Measurements from ENCODE around the gene NUDT14.

The NUDT14 gene

DNA sequence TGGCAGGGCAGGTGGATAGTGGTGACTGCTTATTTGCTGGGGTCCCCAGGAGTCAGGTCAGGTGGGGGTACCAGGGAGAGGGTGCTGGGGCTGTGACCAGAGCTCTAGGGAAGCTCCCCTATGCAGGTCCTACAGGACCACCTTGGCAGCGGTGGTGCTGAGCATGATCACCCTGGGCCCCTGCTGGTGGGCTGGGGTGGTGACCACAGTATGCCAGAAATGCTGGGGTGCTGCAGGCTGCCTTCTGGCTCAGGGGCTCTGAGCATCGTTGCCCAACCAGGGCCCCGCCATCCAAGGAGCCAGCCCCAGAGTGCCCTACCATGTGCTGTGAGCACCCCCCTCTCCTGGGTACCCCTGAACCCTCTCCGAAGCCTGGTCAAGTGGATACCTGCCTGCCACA, 17.5 kb upstream of the NUDT14 start:
- DNase-seq (ENCODE audit: low read depth) = no peak

DNA sequence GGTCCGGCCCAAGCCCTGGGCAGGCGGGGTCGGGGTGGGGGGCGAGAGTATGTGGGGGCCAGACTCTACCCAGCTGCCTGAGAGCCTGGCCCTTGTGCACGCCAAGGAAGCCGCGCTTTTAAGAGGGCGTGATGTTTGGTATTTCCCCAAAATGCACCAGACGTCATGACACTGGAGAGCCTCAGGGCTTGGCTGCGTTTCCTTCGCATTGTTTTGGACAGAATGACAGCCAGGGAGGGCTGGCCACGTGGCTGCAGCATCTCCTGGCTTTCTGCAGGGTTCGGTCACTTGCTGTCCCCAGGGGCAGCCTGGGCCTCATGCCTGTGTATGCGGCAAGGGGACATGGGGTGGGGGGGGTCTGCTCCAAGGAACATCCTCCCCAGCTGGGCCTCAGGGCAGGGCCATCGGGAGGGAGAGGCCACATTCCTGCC, 16.1 kb upstream of the NUDT14 start:
- DNase-seq (ENCODE audit: low read depth) = no peak

DNA sequence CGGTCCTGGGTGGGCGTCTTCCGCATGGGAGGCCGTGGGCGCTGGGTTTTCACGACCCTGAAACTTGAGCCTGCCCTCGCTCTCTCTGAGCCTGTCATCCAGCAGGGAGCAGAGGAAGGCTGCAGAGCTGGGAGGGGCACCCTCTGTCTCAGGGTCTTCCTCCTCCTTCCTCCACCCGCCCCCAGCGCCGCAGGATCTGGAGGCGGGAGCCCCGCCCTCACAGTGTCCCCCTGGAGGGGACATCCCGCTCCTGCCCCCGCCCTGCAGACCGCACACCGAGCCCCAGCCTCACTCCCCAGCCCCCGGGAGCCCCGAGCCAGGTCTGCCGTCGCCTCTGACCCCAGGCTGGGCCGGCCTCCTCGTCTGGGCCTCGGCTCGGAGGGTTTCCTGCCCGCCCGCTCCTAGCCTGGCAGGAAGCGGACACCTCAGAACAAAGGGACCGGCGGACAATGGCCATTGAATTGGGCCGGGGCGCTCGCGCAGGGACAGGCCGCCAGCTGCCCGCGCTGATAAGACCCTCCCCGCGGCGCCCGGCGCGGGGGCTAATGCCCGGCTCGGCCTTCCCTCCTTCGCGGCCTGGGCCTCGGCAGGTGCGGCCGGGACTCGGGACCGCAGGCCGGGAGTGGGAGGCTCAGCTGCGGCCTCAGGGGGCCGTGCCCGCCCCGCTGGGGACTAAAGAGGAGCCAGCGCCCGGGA, 15.3 kb upstream of the NUDT14 start:
- no peak for DNase-seq (ENCODE audit: low read depth)

DNA sequence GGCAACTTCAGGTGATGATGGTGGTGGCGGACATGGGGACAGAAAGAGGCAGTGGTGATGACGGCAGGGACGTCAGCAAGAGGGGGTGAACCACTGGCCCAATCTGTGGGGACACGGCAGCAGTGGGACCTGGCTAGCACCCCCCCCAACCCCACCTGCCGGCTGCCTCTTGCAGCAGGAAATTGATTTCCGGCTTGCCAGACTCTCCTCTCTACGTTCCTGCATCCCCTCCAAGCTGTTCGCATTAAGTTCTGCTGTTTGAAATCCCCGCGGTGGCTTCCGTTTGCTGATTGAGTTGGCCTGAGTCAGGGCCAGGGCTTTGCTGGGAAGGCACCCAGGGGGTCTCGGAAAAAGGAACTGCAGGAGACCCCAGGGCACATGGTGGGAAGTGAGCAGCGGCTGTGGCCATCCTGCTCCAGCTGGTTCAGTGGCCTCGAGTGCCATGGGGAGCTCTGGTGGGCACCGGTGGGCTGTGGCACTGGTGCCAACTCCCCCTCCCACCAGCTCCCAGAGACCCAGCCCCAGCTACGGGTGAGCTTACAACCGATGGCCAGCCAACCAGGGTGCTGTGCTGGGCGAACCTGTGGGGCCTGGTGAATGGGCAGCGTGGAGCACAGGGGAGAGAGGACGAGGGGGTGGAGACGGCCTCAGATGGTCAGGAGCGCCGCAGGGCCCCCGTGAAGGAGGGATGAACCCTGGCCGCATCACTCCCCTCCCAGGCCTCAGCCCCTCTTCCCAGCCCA, 14.6 kb upstream of the NUDT14 start:
- no peak for DNase-seq (ENCODE audit: low read depth)

DNA sequence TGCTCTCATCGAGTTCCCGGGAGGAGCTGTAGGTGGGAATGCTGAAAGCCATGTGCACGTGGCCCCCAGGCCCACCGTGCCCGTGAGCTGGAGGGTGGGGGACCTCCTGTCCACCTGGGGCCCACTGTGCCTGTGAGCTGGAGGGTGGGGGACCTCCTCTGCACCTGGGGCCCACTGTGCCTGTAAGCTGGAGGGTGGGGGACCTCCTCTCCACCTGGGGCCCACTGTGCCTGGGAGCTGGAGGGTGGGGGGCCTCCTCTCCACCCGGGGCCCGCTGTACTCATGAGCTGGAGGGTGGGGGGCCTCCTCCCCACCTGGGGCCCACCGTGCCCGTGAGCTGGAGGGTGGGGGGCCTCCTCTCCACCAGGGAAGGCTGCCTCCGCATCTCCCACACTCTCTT, 13.9 kb upstream of the NUDT14 start:
- DNase-seq (ENCODE audit: low read depth) = no peak

DNA sequence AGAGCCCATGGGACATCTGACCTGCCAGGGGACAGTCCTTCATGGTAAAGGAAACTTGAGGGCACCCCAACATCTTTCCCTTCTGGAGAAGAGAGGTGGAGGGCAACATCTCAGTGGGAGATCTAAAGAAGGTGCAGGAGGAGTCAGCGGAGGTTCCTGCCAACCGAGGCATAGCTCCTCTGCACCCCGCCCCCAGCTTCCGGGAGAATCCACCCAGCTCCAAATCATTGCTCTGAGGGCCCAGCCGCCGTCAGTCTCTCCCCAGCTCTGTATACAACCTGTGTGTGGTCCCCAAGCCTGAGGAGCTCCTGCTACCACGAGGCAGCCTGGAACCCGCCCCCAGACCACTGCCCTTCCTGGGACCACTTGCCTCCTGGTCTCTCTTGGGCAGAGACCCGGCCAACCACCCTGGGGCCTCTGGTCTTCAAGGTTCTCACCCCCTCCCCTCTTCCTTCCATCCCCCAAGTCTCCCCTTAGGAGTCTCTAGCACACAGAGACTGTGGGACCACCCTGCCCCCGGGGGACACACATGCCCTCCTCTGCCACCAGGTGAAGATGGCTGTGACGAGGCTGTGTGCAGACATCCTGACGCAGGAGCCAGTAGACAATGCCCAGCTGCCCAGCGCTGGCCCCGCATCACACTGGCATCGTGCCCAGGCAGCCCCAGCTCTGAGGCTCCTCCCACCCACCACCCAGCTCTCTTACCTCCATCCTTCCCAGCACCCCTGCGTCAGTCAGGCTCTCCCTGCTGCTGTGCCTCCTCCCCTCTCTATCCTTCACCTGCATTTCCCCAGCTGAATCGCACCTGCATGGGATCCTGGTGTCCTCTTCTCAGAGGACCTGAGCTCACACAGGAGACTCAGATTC, 13.0 kb upstream of the NUDT14 start:
- no peak for DNase-seq (ENCODE audit: low read depth)

DNA sequence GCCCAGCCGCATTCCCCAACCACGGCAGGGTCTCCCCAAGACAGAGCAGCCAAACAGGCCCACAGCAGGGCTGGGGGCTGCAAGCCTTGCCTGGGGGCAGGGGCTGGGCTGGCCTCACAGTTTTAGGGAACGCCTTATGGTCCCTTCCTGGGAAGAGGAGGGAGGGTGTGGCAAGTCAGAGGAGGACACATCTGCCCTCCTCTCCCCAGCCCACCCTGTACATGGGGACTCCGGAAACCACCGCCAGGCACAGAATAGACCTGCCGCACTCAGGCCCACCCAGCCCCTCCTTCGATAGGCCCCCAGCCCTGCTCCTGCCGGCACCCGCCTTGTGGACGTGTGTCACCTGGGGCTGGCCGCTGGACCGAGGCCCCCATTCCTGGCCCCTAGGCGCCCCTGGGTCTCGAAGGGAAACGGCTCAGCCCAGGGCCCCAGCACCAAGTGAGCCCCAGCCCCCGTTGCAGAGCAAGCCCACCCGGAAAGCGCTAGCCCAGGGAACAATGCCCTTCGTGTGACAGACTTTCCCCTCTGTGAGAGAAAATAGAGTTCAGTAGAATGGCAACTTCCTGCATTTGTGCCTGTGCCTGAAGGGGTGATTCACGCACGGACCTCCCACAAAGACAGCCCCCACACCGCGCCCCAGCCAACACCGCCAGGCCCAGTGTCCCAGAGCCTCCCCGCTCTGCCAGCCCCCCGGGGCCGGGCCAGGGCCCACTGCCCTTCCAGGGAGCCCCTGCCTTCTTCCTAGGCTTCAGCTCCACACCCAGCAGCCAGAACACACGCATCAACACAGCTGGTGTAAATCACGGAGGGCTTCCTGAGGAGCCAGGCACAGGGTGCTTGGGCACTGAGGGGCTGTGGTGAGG, 12.0 kb upstream of the NUDT14 start:
- DNase-seq (ENCODE audit: low read depth) = no peak

DNA sequence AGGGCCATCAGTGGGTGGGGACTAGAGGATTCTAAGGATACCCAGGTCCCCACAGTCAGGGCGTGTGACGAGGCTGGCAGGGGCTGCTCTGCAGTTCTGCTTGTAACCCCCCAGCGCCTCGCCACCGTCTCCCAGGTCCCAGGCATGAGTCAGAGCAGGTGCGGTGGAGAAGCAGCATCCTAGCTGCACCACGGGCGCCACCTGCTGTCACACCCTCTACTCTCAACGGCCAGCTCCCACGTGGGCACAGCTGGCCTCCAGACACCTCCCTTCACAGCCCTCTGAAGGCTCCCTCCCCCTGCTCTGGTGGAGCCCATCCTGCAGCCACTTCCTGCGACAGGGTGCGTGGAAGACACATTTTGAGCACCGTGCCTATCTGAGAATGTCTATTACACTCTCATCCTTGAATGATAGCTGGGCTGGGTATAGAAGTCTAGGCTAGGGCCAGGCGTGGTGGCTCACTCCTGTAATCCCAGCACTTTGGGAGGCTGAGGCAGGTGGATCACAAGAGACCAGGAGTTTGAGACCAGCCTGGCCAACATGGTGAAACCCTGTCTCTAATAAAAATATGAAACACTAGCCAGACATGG, 6.9 kb upstream of the NUDT14 start:
- DNase-seq (ENCODE audit: low read depth) = no peak

DNA sequence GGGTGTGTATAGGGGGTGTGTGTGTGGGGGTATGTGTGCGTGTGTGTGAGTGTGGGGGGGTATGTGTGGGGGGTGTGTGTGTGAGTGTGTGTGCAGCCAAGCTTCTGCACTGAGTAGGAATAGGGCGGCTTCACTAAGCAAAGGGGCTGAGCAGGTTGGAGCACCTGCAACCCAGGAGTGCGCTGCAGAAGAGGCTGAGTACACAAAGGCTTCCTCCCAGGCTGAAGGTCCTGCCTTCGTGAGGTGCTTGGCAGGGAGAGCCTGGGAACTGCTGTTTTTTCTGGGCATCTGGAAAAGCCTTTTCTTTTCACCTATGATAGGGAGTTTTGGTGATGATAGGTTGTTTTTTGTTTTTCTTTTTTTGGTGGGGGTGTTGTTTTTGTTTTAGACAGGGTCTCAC, 6.0 kb upstream of the NUDT14 start:
- no peak for DNase-seq (ENCODE audit: low read depth)

DNA sequence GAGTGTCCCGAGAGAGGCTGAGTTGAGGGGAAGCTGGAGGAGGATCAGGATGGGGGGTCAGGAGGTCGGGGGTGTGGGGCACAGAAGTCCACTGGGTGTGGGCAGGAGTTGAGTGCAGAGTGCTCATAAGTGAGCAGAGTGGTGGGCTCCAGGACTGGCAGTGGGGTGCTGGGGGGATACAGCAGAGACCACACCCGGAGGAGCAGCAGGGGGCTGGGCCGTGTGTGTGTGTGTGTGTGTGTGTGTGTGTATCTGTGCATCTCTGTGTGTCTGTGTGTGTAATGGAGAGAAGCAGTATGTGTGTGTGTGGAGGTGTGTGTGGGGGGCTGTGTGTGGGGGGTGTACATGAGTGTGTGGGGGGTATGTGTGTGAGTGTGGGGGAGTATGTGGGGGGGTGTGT, 4.9 kb upstream of the NUDT14 start:
- DNase-seq (ENCODE audit: low read depth) = no peak

DNA sequence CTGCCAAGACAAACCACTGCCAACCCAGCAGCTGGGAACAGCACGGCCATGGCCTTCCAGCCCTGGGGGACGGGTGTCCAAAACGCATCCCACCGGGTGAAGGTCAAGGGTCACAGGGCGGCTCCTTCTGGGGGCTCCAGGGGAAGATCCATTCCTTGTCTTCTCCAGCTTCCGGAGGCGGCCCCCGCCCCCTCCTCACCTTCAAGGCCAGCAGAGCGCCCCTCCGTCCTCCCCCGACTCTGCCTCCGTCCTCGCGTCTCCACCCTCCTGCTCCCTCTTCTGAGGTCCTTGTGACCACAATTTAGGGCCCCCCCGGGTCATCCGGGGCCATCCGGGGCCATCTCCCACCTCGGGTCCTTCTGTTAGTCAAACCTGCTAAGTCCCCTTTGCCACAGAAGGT, 3.9 kb upstream of the NUDT14 start:
- no peak for DNase-seq (ENCODE audit: low read depth)

DNA sequence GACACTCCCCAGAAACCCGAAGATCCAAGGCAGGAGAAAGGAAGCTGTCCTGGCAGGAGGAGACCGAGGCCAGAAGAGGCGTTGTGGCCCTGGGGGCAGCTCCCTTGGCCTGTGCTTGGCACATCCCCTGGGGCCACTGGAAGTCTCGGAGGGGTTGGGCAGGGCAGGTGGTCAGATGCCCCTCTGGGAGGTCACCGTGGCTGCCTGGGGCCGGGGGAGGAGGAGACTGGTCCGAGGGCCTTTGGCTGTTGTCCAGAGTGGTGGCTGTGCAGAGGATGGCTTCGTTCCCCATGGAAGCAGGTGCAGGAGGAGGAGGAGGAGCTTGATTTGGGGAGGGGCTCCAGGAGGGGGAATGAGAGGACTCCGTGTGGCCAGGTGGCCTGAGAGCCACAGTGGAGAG, 3.3 kb upstream of the NUDT14 start:
- DNase-seq (ENCODE audit: low read depth) = no peak

DNA sequence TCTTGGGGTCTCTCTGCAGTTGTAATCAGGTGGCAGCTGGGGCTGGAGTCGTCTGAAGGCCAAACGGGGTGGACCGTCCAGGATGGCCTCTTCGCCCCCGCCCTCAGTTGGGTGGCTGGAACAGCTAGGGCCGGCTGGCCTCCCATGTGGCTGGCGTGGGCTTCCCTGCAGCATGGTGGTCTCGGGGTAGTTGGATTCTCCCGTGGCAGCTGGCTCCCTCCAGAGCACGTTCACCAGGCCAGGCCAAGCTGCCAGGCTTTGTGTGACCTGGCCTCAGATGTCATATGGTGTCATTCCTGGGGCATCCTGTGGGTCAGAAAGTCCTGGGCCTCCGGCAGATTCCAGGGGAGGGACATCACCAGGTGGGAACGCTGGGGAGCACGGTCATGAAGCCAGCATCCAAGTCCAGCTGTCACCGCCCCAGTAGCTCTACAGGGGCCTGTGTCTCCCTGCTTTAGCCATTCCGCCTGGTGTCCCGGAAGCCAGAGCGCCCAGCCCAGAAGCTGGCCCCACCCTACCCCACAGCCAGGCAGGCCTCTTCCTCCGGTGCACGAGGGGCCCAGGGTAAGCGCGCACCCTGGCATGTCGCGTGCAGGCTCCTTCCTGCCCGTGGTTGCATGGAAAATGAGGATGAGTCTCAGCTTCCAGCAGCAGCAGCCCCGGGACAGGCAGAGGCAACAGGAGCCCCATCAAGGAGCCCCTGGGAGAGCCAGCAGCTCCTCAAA, 1.3 kb upstream of the NUDT14 start:
- DNase-seq (ENCODE audit: low read depth) = no peak

DNA sequence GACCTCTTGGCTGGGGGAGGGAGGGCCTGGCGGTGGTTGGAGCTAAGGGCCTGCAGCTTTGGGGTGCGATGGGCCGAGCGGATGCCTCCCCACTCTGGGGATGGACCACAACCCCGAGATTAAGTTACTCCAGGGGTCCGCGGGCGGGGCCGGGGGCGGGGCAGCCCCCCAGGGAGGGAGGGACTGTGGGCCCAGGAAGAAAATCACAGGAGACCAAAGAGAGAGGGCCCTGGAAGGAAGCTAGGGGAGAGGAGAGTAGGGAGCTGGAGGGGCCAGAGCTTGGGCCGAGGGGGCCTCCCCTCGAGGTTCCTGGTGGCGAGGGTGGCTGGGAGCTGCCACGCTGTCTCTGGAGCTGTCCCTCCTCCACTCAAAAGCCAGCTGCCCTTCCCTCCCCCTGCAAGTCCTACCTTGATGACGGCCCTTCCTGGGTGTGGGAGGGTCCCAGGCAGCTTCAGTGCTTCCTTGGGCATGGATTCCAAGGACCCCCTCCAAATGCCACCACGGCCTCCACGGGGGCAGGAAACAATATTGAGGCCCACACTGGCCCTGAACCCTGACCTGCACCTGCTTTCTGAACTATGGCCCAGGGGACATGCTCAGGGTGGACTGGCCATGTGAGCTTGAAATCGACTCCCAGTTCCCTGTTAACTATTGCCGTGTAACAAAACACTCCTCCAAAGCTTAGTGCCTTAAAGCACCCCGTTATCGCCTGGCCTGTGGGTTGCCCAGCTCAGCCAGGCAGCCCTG, 610 bp upstream of the NUDT14 start:
- no peak for DNase-seq (ENCODE audit: low read depth)

DNA sequence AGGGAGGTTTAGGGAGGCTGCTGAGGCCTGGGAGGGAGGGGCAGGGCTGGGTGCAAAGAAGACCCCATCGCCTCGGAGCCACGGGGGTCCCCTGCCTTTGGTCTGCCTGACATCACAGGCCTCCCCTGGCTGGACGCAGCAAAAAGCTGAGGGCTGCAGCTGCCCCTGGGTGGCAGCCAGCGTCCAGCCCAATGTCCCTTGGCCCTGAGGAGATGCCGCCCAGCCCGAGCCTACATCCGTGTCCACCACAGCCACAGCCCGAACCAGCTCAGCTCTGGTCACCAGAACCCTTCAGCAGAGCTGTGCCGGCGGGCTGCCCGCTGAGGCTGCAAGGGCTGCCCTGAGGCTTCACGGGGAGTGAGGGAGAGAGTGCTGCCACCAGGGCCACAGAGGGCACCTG, 1.9 kb downstream of the NUDT14 start:
- DNase-seq (ENCODE audit: low read depth) = no peak

DNA sequence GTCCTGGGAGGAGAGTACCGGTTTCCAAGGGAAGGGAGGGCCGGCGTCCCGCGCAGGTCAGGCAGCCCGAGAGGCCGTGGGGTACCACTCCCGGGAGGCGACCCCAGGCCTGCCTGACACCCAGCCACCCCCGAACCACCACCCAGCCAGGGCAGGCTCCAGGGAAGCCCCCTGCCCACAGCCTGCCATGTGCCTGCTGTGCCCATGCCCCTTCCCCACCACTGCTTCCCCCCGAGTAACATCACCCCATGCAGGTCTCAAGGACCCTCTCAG, 2.3 kb downstream of the NUDT14 start:
- DNase-seq (ENCODE audit: low read depth) = no peak

DNA sequence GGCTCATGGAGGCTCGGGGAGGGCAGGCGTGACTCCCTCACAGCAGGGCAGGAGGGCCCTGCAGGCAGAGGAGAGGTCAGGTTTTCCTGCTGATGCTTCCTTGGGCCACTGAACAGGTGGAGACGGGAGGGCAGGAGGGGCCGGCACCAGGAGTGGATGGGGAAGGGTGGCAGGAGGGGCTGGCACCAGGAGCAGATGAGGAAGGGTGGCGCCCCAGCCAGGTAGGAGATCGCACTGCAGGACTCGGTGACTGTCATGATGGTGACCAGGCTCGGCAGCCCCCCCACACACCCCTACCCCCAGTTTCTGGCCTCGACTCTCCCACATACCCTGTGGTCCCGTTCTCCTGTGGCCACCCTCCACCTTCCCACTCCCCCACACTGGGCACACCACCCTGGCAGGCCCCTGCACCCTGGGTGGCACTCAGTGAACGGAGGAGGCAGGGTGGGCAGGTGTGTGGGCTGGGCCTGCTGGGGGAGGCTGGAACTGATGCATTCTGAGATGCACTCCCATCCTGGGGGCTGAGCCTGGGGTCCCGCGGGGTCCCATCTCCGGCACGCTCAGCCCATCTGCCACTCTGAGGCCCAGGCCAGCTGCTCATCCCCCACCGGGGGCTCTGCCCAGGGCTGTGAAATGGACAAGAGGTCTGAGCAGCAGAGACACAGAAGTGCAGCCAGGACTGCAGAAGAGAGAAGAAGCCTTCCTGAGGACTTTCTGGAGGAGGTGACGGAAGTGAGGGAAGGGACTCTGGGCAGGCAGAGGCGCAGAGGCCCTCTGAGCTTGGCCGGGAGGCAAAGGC, 2.8 kb downstream of the NUDT14 start:
- DNase-seq (ENCODE audit: low read depth) = no peak

DNA sequence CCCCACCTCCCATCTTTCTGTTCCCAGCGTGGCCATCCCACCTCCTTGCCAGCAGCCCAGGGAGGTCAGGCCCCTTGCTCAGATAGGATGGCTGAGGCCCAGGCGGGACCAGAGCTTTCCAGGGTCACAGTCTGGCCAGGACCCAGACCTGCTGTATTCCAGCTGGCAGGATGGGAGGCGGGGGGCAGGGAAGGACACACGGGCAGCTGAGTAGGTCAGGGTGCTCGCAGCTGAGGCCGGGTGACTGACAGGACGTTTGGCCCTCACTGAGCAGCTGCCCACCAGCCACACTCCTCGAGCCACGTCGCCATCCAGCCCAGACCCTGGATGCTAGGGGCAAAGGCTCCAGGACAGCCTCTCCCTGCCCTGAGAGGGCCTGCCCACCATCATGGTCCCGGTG, 4.0 kb downstream of the NUDT14 start:
- DNase-seq (ENCODE audit: low read depth) = no peak

DNA sequence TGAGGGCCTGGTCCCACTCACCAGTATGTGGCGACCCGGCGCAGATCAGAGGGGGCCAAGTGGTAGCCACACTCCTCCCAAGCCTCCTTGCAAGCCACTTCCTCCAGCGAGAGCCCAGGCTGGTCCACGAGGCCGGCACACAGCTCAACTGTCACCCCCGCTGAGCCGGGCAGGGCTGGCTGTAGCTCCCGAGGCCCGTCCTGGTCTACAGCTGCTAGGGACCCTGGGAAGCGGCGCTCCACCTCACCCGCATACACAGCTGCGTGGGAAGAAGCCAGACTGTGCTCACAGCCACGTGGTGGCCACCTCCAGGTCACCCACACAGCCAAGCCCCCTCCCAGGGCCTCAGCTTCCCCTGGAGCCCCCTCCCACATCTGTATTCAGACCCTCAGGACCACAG, 4.6 kb downstream of the NUDT14 start:
- DNase-seq (ENCODE audit: low read depth) = no peak
